Measurements from ENCODE around the gene ZEB1. TPM values are rescaled to one million over a fixed set of nuclear protein-coding genes. Genes with fewer than 3 reads are reported as not detected.

The ZEB1 gene
- total and polyA plus RNA-seq, 2 of the 8 experiments (the other 6 are each of a cell fraction or from before 2014, with no cell fraction given), result 0.08 to 0.15 TPM

GRCh38 chr10:31353574-31353973 lies 34.6 kb downstream of the ZEB1 start:
- Histone ChIP-seq H2AK5ac (ENCODE audit: low read depth, low read length) (no peak overlapping the region), H3K79me1 (ENCODE audit: low read depth, low read length) (no peaks in the 10 kb centered on the region), H2BK12ac (ENCODE audit: low read depth, low read length) (no peak overlapping the region), H3K14ac (ENCODE audit: insufficient read length) (no peak overlapping the region), H3K4ac (replicated peaks; ENCODE audit: insufficient read length, low read depth, low read length) (no peak overlapping the region), H3K27ac (ENCODE audit: low read depth, low read length) (no peak overlapping the region), H3K56ac (replicated peaks; ENCODE audit: insufficient read length, low read depth, low read length) (no peak overlapping the region), H3K23ac (ENCODE audit: insufficient read length) (no peak overlapping the region), H3K79me2 (ENCODE audit: control insufficient read depth in 1 of 2, insufficient read depth in 2 of 2, low read length in 2 of 2) (no peaks in the 10 kb centered on the region), H3K27me3 (replicated peaks in 1 of 4; ENCODE audit: control insufficient read depth in 3 of 4, extremely low read depth in 1 of 4, insufficient read depth in 3 of 4, low read length in 3 of 4) (peaks cover 0 to 1% (median 0%) of the 10 kb centered on the region in 4 experiments; a peak in 2 of 7 replicates), H2BK5ac (ENCODE audit: low read depth, low read length) (no peak overlapping the region), H3K18ac (ENCODE audit: extremely low read depth, low read length) (no peak overlapping the region), H4K5ac (ENCODE audit: insufficient read length, low read depth, low read length) (no peak overlapping the region), H4K20me1 (replicated peaks in 1 of 2; ENCODE audit: control insufficient read depth in 1 of 2, insufficient read depth in 2 of 2, low read length in 2 of 2) (no peaks in the 10 kb centered on the region), H2AFZ (ENCODE audit: low read length) (no peak overlapping the region), H3K9ac (replicated peaks in 1 of 4; ENCODE audit: extremely low read depth in 1 of 4, low read depth in 3 of 4, low read length in 3 of 4) (no peak overlapping the region), H3K4me2 (ENCODE audit: insufficient read depth in 1 of 2, low read depth in 2 of 2, low read length in 2 of 2) (no peak overlapping the region), H2BK120ac (replicated peaks; ENCODE audit: low read depth, low read length) (no peak overlapping the region), H2BK15ac (ENCODE audit: low read length) (no peak overlapping the region), H4K8ac (ENCODE audit: extremely low read depth, insufficient read depth, low read length) (no peak overlapping the region), H3K9me3 (ENCODE audit: insufficient read depth in 2 of 2, low read depth in 1 of 2, low read length in 1 of 2) (no peaks in the 10 kb centered on the region), H4K91ac (replicated peaks; ENCODE audit: insufficient read length, low read length) (no peak overlapping the region), H3K23me2 (ENCODE audit: low read depth, low read length) (no peaks in the 10 kb centered on the region; the same call in 1 of the 2 replicates), H2BK20ac (ENCODE audit: low read length) (no peak overlapping the region), H3K4me3 (ENCODE audit: extremely low read depth in 1 of 4, insufficient read depth in 2 of 4, low read depth in 3 of 4, low read length in 4 of 4) (no peak overlapping the region), H3K36me3 (ENCODE audit: control insufficient read depth in 2 of 4, insufficient read depth in 4 of 4, low read length in 3 of 4) (no peaks in the 10 kb centered on the region), H3K4me1 (replicated peaks in 1 of 4; ENCODE audit: control insufficient read depth in 3 of 4, insufficient read depth in 4 of 4, low read length in 3 of 4) (peaks cover 0 to 3% (median 1%) of the 10 kb centered on the region in 4 experiments; a peak in 1 of 7 replicates)
- ChIA-PET CTCF (ENCODE audit: partially characterized antibody) (interaction anchor here (0.6 to 1.3 kb wide), 3 partner anchors 9 to 842 kb away, joined by 3 to 4 read pairs (median 3); no protein-coding TSS in a partner anchor), POLR2A (ENCODE audit: partially characterized antibody) (no interaction called here)
- DNase-seq (ENCODE audit: low read depth in 1 of 2, low spot score in 2 of 2), result no peak
- FAIRE-seq, result no peak
- TF ChIP-seq NRF1 (IDR thresholded peaks at IDR 0.05; ENCODE audit: low read depth, low read length) (no peak), BACH1 (IDR thresholded peaks at IDR 0.05; ENCODE audit: low read length) (no peak), CTBP2 (IDR thresholded peaks at IDR 0.05; ENCODE audit: borderline replicate concordance, insufficient read depth, insufficient read length, low read length) (no peak), SP2 (IDR thresholded peaks at IDR 0.05; ENCODE audit: low read length) (no peak), RAD21 (IDR thresholded peaks at IDR 0.05 in 1 of 2, conservative IDR thresholded peaks at IDR 0.05 in 1 of 2; ENCODE audit: low read depth in 2 of 2, low read length in 2 of 2) (peak; percentile 23 to 26; a peak in 2 of 4 replicates), KDM4A (IDR thresholded peaks at IDR 0.05; ENCODE audit: low read depth, low read length, severe bottlenecking) (no peak), ZNF274 (IDR thresholded peaks at IDR 0.05; ENCODE audit: borderline replicate concordance, extremely low read depth, low read length) (no peak), PHF8 (conservative IDR thresholded peaks at IDR 0.05; ENCODE audit: low read depth, low read length) (no peak), CTCF (IDR thresholded peaks at IDR 0.05; ENCODE audit: control extremely low read depth in 1 of 3, insufficient read depth in 1 of 3, low read depth in 1 of 3, low read length in 3 of 3) (no peak)
